ELF-1 (cell line): ENCODE data around the gene SDCBP2.

Experiments
- DNase-seq: peaks from one replicate; pipeline ENCODE4 v3.0.0-alpha.2; 2016; ENCODE audit warnings: low read depth, low spot score

The SDCBP2 gene

DNA sequence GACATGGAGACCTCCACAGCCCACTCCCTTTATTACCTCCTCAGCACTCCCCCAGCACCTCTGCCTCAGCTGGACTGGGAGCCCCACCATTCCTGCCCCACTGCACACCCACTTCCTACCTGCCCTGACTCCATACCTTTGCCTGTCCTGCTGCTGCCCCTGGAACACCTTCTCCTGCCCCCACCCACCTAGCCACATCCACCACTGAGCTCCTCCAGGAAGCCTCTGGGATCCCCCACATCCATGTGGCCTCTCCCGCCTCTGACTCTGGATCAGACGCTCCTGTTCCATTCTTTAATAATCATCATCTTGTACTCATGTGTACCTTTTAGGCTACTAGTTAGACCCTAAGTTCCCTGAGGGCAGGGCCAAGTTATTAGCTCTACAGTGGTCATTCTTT is 2.2 kb upstream of the SDCBP2 start:
- no peak for DNase-seq

DNA sequence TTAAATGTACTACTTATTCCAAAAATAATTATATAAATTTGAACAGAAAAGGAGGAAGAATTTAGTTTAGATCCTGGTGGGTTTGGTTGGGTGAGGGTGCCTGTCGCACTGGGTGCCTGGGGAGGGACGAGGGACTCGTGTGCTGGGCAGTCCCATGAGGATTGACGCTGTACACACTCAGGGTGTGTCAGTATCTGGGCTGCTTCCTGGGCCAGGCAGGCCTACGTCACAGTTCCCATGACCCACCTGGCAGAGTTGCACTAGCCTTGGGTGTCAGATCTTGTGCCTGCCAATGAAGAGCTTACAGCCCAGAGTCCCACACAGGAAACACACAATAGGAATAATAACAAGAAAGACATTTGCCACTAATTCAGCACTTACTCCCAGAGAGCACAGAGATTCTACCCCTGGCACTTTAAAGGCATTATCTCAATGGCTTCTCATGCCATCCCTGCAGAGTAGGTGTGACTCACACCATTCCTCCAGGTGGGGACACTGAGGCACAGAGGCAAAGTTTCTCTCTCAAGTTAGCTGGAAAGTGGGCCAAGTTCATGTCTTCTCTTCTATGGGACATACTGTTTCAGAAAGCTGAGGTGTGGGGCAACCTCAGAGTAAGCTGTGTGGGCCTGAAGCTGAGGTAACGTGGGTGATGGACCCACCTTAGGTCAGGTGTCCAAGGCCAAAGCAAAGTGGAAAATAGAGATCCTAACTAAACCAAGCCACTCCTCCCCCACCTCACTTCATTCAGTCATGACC is 1.3 kb upstream of the SDCBP2 start:
- no peak for DNase-seq

DNA sequence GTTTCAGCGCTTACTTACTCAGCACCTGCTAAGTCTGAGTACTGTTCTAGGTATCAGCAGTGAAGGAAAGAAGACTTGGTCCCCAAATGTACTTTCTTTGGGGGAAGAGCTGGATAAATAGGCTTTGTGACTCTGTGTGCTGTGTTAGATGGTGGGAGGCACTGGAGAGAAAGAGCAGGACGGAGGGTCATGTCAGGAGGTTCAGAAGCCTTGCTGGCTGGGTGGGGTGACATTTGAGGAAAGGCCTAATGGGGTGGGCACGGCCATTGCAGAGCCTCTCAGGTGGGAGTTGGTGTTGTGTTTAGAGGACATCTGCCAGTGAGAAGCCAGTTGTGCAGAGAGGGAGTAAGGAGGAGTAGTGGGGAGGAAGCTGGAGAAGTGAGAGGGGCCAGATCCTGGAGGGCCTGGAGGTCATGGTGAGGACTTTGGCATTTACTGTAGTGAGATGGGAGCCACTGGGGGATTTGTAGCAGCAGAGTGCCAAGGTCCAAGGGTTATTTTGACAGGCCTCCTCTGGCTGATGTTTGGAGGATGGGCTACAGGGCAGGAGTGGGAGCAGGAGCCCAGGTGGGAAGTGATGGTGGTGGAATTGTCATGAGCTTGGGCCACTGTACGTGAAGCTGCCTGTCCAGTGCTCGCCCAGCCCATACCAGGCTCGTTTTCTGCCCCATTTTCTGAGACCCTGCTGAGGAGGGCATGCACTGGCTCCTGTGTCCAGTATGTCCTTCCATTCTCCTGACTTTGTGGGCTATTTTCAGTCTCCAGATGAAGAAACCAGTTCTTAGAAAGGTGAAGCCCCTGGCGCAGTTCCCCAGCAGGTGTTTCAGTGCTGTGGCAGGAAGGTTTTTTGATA is 886 bp downstream of the SDCBP2 start:
- DNase-seq: no peak

DNA sequence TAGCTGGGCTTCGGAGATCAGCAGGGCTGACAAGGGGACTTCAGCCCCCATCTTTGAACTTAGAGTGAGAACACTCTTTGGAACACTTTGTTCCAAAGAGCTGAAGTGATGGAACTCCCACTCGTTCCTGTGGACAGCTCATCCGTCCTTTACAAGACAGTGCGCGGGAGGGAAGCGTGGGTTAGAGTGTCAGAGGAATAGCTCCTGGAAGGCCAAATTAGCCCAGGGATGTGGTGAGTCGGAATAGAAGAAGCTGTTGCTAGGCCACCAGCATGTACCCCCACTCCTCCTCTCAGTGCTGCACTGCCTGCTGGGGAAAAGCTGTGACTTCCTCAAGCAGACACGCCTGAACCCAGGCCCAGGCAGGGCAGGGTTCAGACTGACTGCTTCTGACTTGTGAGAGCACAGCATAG is 1.7 kb downstream of the SDCBP2 start:
- no peak for DNase-seq

DNA sequence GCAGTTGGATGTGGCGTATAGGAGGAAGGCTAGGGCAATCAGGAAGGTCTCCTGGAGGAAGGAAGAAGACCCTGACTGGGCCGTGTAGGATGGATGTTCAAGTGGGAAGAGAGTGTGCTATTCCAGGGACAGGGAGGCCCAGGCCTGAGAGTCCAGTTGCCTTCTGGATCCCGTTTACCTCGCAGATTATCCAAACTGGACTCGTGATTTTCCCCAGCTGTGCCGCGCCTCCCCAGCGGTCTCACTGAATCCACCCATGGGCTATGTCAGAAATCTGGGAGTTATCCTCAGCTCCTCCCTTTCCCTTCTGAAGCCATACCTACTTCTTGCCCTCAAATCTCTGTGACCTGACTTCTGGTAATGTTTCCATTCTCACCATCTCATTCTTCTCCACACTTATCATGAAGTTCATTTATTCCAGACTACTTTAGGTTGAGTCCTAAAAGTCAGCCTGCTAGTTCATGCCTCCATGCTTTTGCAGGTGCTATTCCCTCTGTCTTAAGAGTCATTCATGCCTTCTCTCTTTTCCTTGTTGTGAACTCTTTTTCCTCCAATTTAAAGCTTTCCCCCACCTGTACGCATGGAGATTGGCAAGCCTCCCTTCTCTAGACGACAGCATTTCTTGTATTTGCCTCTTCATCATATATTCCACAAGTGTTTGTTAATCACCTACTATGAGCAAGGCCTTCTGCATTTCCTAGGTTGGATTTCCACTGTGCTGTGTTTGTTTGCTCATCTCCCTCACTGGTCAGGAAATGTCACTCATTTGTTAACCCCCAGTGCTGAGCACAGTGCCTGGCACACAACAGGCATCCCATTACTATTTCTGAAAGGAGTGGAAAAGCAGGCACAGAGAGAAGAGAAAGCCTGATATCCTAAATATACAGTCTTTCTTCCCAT is 2.7 kb downstream of the SDCBP2 start:
- DNase-seq: no peak

DNA sequence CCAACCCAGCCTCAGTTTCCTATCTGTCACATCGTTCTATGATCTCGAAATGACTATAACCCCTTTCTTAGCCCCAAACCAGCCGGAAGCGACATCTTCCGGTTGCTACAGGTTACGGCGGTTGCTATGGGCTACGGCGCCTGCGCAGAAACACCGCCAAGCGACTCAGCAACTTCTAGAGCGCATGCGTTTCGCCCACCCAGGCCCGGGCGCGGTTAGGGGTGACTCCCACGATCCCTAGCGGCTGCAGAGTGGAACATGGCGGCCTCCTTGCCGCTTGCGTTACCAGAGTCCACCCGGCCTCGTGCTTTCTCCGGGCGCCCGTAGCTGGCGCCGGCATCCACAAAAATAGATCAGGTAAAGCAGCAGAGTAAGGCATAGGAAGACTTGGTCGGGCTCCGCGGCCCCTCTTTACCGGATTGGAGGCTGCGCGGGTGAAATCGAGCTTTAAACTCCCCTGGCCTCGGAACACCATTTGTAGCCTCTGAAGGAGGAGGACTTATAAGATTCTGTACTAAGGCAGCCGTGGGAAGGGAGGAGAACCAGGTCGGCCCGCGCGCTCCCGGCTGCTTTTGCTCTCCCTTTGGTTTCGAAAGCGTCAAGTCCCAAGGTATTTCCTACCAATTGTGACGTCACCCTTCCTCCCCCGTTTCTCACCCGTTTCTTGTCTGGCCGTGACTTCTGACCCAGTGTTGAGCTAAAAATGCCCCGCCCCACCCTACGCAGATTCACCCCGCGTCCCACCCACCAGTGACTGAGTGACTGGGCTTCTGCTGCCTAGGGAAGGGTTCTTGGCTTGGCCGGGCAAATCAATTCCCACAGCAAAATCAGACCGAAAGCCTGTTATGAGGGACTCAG is 3.5 kb downstream of the SDCBP2 start:
- DNase-seq: peak; percentile 95

GRCh38 chr20:1324598-1325172 is 4.3 kb downstream of the SDCBP2 start:
- no peak for DNase-seq

DNA sequence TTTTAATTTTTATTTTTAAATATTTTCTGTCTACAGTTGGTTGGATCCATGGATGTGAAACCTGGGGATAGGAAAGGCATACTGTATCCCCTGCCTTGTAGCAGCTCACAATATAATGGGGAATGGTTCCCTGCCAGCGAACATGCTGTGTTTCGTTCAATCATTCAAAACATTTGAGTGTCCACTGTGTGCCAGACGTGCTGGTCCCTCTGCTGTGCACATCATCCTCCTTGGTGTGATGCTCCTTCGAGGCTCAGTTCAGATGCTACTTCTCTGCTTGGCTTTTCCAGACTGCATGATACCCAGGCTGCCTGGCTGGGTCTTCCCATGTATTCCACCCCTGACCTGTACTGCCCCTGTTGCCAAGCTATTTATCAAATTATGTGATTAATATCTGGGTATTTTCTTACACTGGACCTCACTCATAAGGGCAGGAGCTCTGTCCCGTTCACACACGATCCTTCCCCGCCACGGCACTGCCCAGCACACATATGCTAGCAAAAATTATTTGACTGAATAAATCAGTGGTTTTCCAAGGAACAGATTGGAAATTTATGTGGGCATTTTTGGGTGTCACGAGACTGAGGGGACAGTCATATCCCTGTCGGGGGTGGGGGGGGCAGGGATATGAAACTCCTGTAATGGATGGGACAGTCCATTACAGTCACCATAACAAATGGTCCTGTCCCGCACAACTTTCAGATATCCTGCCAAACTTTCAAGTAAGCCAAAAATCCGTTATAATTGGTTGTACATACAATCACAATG is 4.9 kb downstream of the SDCBP2 start:
- DNase-seq: no peak

GRCh38 chr20:1323256-1323655 is 5.7 kb downstream of the SDCBP2 start:
- no peak for DNase-seq

DNA sequence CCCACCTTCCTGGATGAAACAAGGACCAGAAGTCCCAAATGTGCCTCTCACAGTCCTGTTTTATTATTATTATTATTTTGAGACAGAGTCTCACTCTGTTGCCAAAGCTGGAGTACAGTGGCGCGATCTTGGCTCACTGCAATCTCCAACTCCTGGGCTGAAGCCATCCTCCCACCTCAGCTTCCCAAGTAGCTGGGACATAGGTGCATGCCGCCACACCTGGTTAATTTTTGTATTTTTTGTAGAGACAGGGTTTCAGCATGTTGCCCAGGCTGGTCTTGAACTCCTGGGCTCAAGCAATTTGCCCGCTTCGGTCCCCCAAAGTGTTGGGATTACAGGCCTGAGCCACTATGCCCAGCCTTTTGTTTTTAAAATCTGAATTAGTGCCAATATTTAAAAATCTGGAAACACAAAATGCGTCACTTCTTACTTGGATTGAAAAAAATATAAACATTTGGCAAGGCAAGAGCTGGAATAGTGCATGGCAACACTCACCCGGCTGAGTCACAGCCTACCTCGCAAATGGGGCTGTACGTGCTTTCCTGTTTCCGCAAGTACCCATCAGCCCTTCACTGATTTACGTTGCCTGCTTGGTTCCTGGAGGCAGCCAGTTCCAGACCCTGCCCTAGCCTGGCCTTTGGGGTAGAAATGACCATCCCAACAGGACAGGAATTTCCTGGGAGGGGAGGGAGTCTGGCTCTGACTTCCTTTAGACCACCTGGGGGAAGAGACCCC is 6.3 kb downstream of the SDCBP2 start:
- no peak for DNase-seq

DNA sequence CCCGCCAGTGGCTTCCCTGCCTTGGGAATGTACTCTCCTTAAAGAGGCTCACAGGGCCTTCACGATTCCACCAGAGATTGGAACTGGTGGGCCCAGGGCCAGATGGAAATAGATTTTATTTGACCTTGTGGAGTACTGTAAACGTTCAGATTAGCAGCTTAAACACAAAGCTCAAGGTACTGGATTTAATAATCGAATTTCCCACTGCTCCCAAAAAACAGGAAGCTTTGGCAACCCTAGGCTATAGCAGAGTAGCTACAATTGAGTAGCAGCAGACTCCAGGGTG is 7.3 kb downstream of the SDCBP2 start:
- DNase-seq: no peak

DNA sequence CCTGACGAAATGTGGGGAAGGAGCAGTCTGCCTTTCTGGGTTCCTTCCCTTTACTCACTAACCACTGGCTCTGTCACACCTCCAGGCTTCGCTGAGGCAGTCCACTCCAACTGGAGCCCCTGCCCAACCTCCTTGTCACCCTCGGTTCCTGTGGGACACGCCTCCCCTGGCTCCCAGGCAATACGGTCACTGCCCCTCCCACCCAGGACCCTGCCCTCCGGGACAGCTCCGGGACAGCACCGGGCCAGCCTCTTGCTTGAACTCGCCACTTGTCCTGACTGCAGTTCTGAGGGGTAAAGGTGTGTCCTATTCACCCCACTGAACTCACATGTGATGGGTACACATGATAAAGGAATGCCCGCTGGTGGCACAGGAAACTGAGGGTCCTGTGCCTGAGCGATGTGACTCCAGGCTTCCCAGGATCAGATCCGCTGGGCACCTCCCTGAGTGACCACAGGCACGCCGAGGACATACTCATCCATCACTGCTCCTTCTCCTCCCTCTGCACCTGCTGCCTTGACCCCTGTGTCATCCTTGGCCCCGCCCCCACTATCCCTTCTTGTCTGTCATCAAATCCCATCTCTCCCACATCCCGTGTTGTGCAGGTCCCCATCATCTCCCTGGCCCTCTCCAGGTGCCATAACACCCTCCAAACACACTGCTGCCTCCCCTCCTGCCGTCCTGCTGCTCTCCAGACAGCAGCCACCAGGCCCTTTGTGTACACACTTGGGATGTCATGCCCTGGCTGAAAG is 7.9 kb downstream of the SDCBP2 start:
- no peak for DNase-seq

GRCh38 chr20:1320016-1320415 is 8.9 kb downstream of the SDCBP2 start:
- no peak for DNase-seq

DNA sequence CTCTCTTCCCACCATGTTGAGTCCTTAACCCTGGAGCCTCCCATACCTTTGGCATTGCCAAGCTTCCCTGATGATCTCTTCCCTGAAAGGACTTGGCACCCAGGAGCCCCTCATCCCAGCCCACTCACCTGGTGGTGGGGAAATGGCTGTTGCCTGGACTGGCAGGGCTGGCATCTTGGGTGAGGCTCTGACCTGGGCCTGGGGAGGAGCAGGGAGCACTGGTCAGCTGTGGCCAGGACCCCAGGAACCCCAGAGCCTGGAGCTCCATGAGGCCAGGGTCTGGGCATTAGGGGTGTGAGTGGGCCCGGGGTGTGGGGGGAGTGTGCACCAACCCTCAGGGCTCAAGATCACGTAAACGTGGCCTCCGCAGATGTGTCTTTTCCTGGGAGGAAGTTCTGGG is 9.5 kb downstream of the SDCBP2 start:
- DNase-seq: no peak

DNA sequence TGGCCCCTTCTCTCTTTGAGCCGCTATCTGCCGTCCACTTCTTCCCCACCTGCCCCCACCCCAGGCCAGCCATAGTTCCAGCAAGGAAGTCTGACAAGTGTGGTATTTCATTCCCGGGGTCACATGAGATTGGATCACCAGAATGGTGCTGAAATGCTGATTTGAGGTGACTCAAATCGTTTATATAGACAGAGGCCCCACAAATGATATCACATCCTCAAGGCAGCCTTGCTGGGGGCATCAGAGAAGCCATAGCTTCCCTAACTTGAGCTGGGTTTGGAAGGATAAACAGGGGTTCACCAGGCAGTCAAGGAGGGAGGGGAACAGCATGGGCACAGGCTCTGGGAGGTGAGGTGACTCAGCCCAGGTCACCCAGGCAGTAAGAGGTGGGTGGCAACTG is 9.9 kb downstream of the SDCBP2 start:
- DNase-seq: no peak

DNA sequence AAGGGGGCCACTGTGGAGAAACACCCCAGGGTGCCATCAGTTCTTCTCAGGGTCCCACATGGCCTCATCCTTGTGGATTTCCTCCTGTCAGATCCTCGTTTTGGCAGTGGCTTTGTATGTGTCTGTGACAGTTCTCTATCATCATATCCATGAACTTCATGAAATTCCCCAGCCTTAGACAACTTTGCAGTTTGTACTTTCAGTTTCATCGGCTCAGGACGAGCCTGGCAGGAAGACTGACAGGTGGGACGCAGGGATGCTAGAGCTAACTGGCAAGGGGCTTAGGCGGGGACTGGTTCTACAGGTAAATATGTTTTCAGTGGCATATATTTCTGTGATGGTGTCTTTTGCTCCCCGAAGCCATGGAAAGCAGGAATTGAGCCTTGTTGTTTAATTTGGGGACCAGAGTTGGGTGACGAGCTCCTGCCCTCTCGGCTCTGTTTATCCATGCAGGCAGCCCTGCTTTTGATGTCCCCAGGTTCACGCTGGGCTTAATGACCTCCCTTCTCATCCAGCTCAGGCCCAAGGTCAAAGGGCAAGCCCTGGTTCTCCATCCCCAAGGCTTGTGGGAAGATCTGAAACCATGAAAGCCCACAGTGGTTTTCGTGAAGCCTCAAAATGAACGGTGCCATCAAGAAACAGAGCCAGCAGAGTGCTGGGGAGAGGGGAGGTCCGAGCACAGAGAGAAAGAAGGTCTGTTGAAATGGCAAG is 11.2 kb downstream of the SDCBP2 start:
- no peak for DNase-seq

GRCh38 chr20:1315804-1316203 is 13.1 kb downstream of the SDCBP2 start:
- DNase-seq: no peak
